ENCODE data around the gene FAM120B. TPM values are rescaled to one million over a fixed set of nuclear protein-coding genes. Genes with fewer than 3 reads are reported as not detected.

FAM120B gene
- total and polyA plus RNA-seq, 2 experiments from 2014 or later, result 7.2 to 16.7 TPM

DNA sequence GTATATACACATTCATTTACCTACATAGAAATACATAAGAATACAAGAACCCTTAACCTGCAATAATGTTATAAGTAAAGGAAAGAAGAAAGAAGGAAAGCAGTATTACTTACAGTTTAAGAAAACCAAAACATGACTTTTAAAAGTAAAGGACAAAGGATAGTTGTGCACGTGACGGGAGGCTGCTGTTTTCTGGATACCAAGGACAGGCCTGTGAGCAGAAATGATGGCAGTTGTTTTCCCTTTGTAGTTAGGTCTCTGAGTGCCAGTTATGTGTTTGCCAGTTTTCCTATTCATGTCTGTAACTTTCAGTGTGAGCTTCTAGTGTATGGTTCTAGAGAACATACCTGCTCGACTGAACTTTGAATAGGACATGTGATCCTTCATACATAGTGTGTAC is 54.8 kb downstream of the FAM120B start (continued):
- TF ChIP-seq, protein P1, sequence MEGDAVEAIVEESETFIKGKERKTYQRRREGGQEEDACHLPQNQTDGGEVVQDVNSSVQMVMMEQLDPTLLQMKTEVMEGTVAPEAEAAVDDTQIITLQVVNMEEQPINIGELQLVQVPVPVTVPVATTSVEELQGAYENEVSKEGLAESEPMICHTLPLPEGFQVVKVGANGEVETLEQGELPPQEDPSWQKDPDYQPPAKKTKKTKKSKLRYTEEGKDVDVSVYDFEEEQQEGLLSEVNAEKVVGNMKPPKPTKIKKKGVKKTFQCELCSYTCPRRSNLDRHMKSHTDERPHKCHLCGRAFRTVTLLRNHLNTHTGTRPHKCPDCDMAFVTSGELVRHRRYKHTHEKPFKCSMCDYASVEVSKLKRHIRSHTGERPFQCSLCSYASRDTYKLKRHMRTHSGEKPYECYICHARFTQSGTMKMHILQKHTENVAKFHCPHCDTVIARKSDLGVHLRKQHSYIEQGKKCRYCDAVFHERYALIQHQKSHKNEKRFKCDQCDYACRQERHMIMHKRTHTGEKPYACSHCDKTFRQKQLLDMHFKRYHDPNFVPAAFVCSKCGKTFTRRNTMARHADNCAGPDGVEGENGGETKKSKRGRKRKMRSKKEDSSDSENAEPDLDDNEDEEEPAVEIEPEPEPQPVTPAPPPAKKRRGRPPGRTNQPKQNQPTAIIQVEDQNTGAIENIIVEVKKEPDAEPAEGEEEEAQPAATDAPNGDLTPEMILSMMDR (conservative IDR thresholded peaks at IDR 0.05; ENCODE audit: low read depth in 2 of 2), result no peak
- TF ChIP-seq ZNF114 (CRISPR knock-in tag; IDR thresholded peaks at IDR 0.05) (no peak), STAT1 (IDR thresholded peaks at IDR 0.05; ENCODE audit: unreplicated experiment) (no peak), EZH2 (IDR thresholded peaks at IDR 0.05; ENCODE audit: low read depth, unreplicated experiment) (no peak), EZH2phosphoT487 (IDR thresholded peaks at IDR 0.05; ENCODE audit: unreplicated experiment) (no peak), POLR2AphosphoS5 (IDR thresholded peaks at IDR 0.05; ENCODE audit: low read depth) (no peak), ZNF331 (CRISPR knock-in tag; IDR thresholded peaks at IDR 0.05; ENCODE audit: low read depth) (no peak), JUNB (IDR thresholded peaks at IDR 0.05; ENCODE audit: unreplicated experiment) (no peak), NANOG (IDR thresholded peaks at IDR 0.05; ENCODE audit: borderline replicate concordance) (no peak)
- TF ChIP-seq, protein P2, sequence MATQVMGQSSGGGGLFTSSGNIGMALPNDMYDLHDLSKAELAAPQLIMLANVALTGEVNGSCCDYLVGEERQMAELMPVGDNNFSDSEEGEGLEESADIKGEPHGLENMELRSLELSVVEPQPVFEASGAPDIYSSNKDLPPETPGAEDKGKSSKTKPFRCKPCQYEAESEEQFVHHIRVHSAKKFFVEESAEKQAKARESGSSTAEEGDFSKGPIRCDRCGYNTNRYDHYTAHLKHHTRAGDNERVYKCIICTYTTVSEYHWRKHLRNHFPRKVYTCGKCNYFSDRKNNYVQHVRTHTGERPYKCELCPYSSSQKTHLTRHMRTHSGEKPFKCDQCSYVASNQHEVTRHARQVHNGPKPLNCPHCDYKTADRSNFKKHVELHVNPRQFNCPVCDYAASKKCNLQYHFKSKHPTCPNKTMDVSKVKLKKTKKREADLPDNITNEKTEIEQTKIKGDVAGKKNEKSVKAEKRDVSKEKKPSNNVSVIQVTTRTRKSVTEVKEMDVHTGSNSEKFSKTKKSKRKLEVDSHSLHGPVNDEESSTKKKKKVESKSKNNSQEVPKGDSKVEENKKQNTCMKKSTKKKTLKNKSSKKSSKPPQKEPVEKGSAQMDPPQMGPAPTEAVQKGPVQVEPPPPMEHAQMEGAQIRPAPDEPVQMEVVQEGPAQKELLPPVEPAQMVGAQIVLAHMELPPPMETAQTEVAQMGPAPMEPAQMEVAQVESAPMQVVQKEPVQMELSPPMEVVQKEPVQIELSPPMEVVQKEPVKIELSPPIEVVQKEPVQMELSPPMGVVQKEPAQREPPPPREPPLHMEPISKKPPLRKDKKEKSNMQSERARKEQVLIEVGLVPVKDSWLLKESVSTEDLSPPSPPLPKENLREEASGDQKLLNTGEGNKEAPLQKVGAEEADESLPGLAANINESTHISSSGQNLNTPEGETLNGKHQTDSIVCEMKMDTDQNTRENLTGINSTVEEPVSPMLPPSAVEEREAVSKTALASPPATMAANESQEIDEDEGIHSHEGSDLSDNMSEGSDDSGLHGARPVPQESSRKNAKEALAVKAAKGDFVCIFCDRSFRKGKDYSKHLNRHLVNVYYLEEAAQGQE (IDR thresholded peaks at IDR 0.05; ENCODE audit: unreplicated experiment), result no peak
- TF ChIP-seq, protein P3, sequence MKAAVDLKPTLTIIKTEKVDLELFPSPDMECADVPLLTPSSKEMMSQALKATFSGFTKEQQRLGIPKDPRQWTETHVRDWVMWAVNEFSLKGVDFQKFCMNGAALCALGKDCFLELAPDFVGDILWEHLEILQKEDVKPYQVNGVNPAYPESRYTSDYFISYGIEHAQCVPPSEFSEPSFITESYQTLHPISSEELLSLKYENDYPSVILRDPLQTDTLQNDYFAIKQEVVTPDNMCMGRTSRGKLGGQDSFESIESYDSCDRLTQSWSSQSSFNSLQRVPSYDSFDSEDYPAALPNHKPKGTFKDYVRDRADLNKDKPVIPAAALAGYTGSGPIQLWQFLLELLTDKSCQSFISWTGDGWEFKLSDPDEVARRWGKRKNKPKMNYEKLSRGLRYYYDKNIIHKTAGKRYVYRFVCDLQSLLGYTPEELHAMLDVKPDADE (IDR thresholded peaks at IDR 0.05), result no peak

DNA sequence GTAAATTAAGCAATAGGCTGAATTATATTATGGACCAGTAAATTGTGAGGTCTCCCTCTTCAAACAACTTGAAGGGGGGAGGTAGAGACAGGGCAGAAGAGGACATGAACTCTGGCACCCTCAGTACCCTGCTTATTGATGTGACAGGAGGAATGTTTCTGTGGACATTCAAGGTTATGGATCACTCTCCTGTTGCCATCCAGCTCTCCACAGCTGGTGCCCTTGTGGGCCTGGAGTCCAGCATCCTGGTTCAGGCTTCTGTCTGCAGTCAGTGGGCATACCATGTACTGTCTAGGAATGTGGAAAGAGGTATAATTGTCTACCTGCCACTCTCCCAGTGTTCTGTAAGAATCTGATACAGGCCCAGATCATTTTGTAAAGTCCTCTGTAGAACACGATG is 55.6 kb downstream of the FAM120B start:
- no peak for TF ChIP-seq ZNF114 (CRISPR knock-in tag; IDR thresholded peaks at IDR 0.05)
- TF ChIP-seq JUNB (IDR thresholded peaks at IDR 0.05; ENCODE audit: unreplicated experiment), result no peak
- TF ChIP-seq, protein P2 (IDR thresholded peaks at IDR 0.05; ENCODE audit: unreplicated experiment), result no peak
- TF ChIP-seq STAT1 (IDR thresholded peaks at IDR 0.05; ENCODE audit: unreplicated experiment), result no peak
- TF ChIP-seq EZH2 (IDR thresholded peaks at IDR 0.05; ENCODE audit: low read depth, unreplicated experiment), result no peak
- no peak for TF ChIP-seq CREB1 (CRISPR knock-in tag; IDR thresholded peaks at IDR 0.05; ENCODE audit: low read depth)
- TF ChIP-seq, protein P3 (IDR thresholded peaks at IDR 0.05), result no peak
- Histone ChIP-seq H3K9me2 (ENCODE audit: insufficient read depth) (no peaks in the 10 kb centered on the region), H3K4me1 (ENCODE audit: insufficient read depth) (no peaks in the 10 kb centered on the region), H3K27ac (ENCODE audit: low read depth) (no peak overlapping the region), H3K4me2 (no peak overlapping the region), H3K36me3 (ENCODE audit: insufficient read depth) (no peaks in the 10 kb centered on the region), H3F3A (replicated peaks; ENCODE audit: low read depth) (no peaks in the 10 kb centered on the region), H3K27me3 (ENCODE audit: insufficient read depth) (no peaks in the 10 kb centered on the region), H4K20me1 (replicated peaks; ENCODE audit: insufficient read depth) (no peaks in the 10 kb centered on the region), H2AFZ (no peak overlapping the region), H3K79me2 (replicated peaks; ENCODE audit: insufficient read depth) (no peaks in the 10 kb centered on the region), H3K4me3 (no peak overlapping the region)
- ATAC-seq (no peak), DNase-seq (ENCODE audit: low spot score) (no peak)
- H3K27ac Mint-ChIP-seq, result no peak overlapping the region
- H3K27me3 Mint-ChIP-seq (ENCODE audit: insufficient read depth, low read depth, poor library complexity), result peaks cover 4% of the 10 kb centered on the region
- H3K36me3 Mint-ChIP-seq (ENCODE audit: low read depth), result no peaks in the 10 kb centered on the region
- H3K4me3 Mint-ChIP-seq, result no peak overlapping the region
- H3K4me1 Mint-ChIP-seq, result peaks cover 5% of the 10 kb centered on the region
- no peaks in the 10 kb centered on the region for H3K9me3 Mint-ChIP-seq

Measured in GM23338 (cell line).